ENCODE measurements around the gene LMO4.

LMO4 gene

DNA sequence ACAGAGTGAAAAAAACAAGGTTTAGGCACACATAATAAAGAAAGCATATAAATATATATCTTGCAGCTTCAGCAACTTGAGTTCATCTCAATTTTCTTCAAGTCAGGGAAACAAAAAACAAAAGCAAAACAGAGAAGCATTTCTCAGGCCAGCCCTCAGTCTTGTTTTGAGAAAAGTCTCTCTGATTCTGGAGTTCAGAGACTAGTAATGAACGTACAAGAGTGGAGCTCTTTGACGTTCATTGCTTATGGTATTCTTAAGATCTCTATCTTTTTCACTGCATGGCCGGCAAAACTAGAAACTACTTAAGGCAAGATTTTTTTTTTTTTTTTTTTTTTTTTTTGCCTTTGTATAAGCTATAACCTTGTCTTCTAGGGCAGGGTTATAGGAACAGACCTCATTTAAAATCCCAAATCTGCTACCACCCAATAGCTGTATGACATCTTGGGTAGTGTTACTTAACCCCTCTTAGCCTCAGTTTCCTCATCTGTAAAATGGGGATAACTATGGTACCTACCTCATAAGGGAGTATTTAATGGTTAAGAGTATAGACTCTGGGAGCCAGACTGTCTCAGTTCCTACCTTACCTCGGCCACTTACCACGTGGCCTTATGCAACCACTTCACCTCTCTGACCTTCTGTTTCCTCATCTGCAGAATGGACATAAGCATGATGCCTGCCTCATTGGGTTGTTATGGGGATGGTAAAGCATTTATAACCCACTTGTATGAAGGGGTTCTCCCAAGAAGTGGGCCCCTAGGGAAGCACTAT is 33.6 kb downstream of the LMO4 start:
- DNase-seq (ENCODE audit: low spot score) = no peak
- TF ChIP-seq, protein P1, sequence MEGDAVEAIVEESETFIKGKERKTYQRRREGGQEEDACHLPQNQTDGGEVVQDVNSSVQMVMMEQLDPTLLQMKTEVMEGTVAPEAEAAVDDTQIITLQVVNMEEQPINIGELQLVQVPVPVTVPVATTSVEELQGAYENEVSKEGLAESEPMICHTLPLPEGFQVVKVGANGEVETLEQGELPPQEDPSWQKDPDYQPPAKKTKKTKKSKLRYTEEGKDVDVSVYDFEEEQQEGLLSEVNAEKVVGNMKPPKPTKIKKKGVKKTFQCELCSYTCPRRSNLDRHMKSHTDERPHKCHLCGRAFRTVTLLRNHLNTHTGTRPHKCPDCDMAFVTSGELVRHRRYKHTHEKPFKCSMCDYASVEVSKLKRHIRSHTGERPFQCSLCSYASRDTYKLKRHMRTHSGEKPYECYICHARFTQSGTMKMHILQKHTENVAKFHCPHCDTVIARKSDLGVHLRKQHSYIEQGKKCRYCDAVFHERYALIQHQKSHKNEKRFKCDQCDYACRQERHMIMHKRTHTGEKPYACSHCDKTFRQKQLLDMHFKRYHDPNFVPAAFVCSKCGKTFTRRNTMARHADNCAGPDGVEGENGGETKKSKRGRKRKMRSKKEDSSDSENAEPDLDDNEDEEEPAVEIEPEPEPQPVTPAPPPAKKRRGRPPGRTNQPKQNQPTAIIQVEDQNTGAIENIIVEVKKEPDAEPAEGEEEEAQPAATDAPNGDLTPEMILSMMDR (IDR thresholded peaks at IDR 0.05; ENCODE audit: extremely low read depth, missing control alignments) = no peak

DNA sequence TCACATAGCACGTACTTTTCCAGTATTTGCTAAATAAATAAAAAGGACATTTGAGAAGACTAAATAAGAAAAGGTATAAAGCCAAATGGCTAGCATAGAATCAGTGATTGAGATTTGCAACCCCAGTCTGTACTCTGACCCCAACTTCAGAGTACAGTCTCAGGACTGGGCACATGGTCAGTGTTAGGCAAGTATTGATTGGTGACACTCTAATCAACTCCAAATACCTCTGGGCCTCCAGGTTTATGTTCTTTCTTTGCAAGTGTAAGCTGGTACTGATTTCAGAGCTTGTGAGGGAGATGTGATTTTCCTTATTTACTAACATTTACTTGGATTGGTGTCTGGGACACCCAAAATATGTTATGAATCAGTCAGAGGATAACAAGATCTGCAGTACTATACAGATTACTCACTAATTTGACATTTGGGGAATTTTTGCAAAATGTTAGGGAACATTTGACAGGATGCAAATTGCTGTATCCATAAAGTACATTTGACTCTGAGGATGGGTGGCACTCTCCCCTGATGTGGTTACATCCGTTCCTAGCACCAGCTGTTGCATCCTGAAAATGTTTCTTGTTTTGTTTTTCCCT is 34.2 kb downstream of the LMO4 start:
- no peak for DNase-seq (ENCODE audit: low spot score)
- TF ChIP-seq, protein P1 (IDR thresholded peaks at IDR 0.05; ENCODE audit: extremely low read depth, missing control alignments) = no peak

DNA sequence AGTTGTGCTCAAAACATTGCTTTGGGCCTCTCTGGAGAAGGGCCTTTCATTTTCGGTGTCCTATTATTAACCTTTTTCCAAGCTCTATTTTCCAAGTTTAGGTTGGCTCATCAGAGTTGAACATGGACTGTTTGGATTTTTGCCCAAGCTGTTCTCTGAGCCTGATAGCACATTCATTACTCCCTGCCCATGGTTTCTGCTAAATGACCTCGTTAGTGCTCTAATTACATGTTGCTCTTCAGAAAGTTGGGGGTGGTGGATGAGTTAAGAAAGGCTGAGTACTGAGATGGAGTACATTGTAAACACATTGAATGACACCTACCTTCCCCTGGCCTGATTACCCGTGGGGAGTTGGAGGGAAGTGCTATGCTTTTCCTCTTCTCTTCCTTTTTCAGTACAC is 38.9 kb downstream of the LMO4 start:
- DNase-seq (ENCODE audit: low spot score) = no peak
- TF ChIP-seq, protein P1 (IDR thresholded peaks at IDR 0.05; ENCODE audit: extremely low read depth, missing control alignments) = no peak

DNA sequence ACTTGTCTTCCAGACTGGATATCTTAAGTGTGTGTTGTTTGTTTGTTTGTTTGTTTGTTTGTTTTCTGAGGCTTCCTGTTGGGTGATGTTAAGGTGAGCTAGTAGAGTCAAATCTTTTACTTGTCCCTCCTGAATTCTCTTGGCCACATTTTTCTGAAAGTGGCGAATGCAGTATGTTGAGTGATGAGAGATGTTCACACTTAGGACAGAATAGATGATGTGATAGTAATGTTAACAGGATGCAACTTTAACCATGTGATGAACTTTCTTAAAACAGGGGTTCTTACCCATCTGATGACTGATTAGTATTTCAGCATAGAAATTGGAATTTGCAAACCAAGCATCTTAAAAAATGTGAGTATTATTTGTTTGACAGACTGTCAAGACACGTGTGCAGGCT is 40.2 kb downstream of the LMO4 start:
- DNase-seq (ENCODE audit: low spot score) = no peak
- TF ChIP-seq, protein P1 (IDR thresholded peaks at IDR 0.05; ENCODE audit: extremely low read depth, missing control alignments) = no peak

DNA sequence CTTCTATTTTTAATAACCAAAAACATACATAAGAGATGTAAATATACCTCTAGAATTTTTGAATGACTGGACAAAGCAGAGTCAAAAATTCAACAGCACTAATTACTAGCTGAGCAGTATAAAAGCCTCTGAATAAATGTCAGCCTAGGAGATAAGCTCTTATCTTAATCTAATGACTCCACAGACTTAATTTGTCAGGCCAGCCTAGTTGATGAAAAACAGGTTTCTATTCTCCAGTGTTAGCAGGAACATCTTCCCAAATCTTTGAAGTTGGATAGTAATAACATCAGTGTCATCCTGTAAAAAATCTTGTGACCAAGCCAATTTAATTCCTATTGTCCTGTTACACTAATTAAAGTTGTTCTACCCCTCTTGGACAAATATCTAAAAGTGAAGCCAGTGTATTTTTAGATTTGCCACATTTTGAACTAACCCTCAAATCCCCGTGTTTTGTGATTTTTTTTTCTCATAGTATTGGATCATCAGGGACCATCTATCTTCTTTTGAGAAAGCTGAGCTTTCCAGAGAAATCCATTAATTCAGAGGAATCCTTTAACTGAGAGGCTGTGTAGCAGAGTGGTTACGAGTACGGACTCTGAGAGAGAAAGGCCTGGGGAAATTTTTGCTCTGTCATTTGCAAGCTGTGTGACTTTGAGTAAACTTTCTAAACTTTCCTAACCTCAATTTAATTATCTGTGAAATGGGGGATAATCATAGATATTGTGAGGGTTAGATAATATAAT is 41.2 kb downstream of the LMO4 start:
- DNase-seq (ENCODE audit: low spot score) = no peak
- TF ChIP-seq, protein P1 (IDR thresholded peaks at IDR 0.05; ENCODE audit: extremely low read depth, missing control alignments) = no peak

DNA sequence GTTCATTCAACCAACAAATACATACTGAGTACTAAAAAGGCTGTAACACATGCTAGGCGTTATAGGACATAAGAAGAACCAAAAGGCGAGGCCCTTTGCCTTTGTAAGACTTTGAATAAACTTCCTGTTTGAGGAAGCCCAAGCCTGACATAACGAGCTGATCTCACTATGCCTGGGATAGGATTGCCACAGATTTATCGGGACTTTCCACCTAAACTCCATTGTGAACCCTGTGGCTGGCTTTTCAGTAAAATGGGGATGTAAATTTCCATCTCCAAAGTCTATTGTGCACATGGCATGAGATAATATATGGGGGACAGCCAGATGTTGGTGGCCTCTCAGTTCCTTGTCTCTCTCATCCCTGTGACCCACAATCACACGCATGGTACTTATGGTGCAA is 41.9 kb downstream of the LMO4 start:
- no peak for DNase-seq (ENCODE audit: low spot score)
- TF ChIP-seq, protein P1 (IDR thresholded peaks at IDR 0.05; ENCODE audit: extremely low read depth, missing control alignments) = no peak

DNA sequence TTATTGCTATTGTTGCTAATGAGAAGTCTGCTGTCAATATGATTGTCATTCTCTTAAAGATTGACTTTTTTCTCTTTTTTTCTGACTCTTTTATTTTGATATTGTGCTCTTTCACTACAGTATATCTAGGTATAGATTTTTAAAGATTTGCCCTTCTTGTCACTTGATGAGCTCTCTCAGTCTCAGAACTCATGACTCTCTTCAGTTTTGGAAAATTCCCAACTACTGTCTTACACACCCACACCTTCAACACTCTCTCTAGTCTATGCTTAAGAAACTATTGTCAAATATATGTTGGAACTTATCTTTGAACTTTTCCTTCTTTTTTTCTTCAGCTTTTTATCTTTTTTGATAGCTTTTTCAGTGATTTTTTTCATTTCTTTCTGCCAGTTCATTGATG is 50.6 kb downstream of the LMO4 start:
- DNase-seq (ENCODE audit: low spot score) = no peak
- TF ChIP-seq, protein P1 (IDR thresholded peaks at IDR 0.05; ENCODE audit: extremely low read depth, missing control alignments) = no peak

All from GM20000 (cell line).